Panc1 (cell line): ENCODE measurements around the gene GNG14. TPM values are rescaled to one million over a fixed set of nuclear protein-coding genes. Genes with fewer than 3 reads are reported as not detected.
"Not testable (repeated sequence)": the region's sequence is repeated elsewhere in the genome, so short reads cannot be mapped to it uniquely, and the experiment has no call there.

ENCODE experiments used
- ATAC-seq: fragments of 200-7000 bp; cut with Tn5 transposase; 2 replicates; pipeline ENCODE4 v1.9.1; 2020; ENCODE audit warnings: mild to moderate bottlenecking, moderate library complexity
- BruUV-seq: library from RNA; stranded (reverse); fragments of 400-500 nt; replicated peaks from 2 replicates; lab custom pipeline; 2021; lab: Mats Ljungman, UMichigan
- CTCF ChIA-PET: fragments of 300-600 bp; sonication (Branson Sonifier 250); formaldehyde crosslinking; loops from one replicate; lab custom pipeline; 2022; ENCODE audit warnings: antibody characterized with exemption; lab: Charles Lee
- POLR2A ChIA-PET: fragments of 300-600 bp; sonication (Branson Sonifier 250); formaldehyde crosslinking; loops from one replicate; lab custom pipeline; 2022; ENCODE audit warnings: antibody characterized with exemption; lab: Charles Lee
- DNase-seq: peaks from one replicate; pipeline ENCODE4 v3.0.0-alpha.2; 2010; ENCODE audit warnings: low read depth, low spot score
- H3K27ac ChIP-seq: 2 replicates; pipeline ENCODE4 v1.5.1; 2011; ENCODE audit warnings: mild to moderate bottlenecking, low read length, inconsistent platforms
- H3K27me3 ChIP-seq: fragments of 200-500 bp; sonication (Bioruptor generic); 2 replicates; pipeline ENCODE4 v1.6.0; 2014; ENCODE audit warnings: low read length, inconsistent platforms; ENCODE audit not compliant: control insufficient read depth, insufficient read depth
- H3K36me3 ChIP-seq: fragments of 200-500 bp; sonication (Bioruptor generic); 2 replicates; pipeline ENCODE4 v1.5.1; 2014; ENCODE audit warnings: inconsistent platforms, mild to moderate bottlenecking, low read length, moderate library complexity; ENCODE audit not compliant: control insufficient read depth, insufficient read depth
- H3K4me1 ChIP-seq: 2 replicates; pipeline ENCODE4 v1.5.1; 2011; ENCODE audit warnings: inconsistent platforms, mild to moderate bottlenecking, low read length, moderate library complexity; ENCODE audit not compliant: control insufficient read depth, insufficient read depth
- H3K4me3 ChIP-seq, 2 experiments: 2 replicates each; pipeline ENCODE4 v1.5.1; 2011 to 2012; ENCODE audit warnings: low read depth in 2 of 2, low read length in 2 of 2, mild to moderate bottlenecking in 2 of 2, inconsistent platforms in 1 of 2, moderate library complexity in 1 of 2
- H3K9me3 ChIP-seq: fragments of 200-500 bp; sonication (Bioruptor generic); 2 replicates; pipeline ENCODE4 v1.5.1; 2014; ENCODE audit warnings: low read depth, mild to moderate bottlenecking, inconsistent platforms, low read length, moderate library complexity; ENCODE audit not compliant: control insufficient read depth, insufficient read depth
- CTCF ChIP-seq: fragments of 450-650 bp; IDR thresholded peaks from 2 replicates; pipeline ENCODE4 v1.5.1; 2017; ENCODE audit warnings: mild to moderate bottlenecking
- POLR2AphosphoS5 ChIP-seq: IDR thresholded peaks from 2 replicates; pipeline ENCODE4 v1.6.1; 2012; ENCODE audit warnings: mild to moderate bottlenecking, low read depth, low read length, moderate library complexity
- REST ChIP-seq, 2 experiments: IDR thresholded peaks; 2 replicates each; pipeline ENCODE4 v1.6.1; 2011 to 2012; ENCODE audit warnings: low read depth in 2 of 2, control low read depth in 1 of 2, low read length in 1 of 2, mild to moderate bottlenecking in 1 of 2, moderate library complexity in 1 of 2; ENCODE audit not compliant: insufficient read depth in 1 of 2
- SIN3A ChIP-seq: IDR thresholded peaks from 2 replicates; pipeline ENCODE4 v1.6.1; 2012; ENCODE audit warnings: low read depth, mild to moderate bottlenecking, low read length, moderate library complexity, borderline replicate concordance; ENCODE audit not compliant: insufficient read depth
- TCF7L2 ChIP-seq: IDR thresholded peaks from 2 replicates; pipeline ENCODE4 v1.6.1; 2011; ENCODE audit warnings: mild to moderate bottlenecking, low read depth, low read length, inconsistent platforms
- in situ Hi-C: cut with HindIII; loops from 2 replicates; pipeline ENCODE4 v1.10.0; 2016; ENCODE audit warnings: low sequenced_read_pairs, low pct_unique_long_range_greater_than_20kb
- intact Hi-C: fragments of 100-400 bp; cut with micrococcal nuclease; formaldehyde crosslinking; loops from one replicate; pipeline ENCODE4 v1.10.0; 2022; ENCODE audit not compliant: unreplicated experiment
- total RNA-seq: library from RNA; stranded (reverse); gene quantifications from one replicate; pipeline ENCODE4 v1.2.1, GENCODE V29; 2021; ENCODE audit not compliant: unreplicated experiment

Gene GNG14
- total RNA-seq, 1 experiment from 2014 or later = not detected

GRCh38 chr19:12712077-12712476, 24.3 kb downstream of the GNG14 start:
- intact Hi-C loops, H3K4me1 ChIP-seq, H3K27me3 ChIP-seq, CTCF ChIA-PET, ATAC-seq, H3K27ac ChIP-seq, POLR2A ChIA-PET, H3K36me3 ChIP-seq, H3K9me3 ChIP-seq, H3K4me3 ChIP-seq, in situ Hi-C loops, DNase-seq, BruUV-seq: not testable (repeated sequence)
- TF ChIP-seq CTCF = peak; percentile 34

- H3K27ac ChIP-seq, intact Hi-C loops, H3K4me3 ChIP-seq, H3K27me3 ChIP-seq, ATAC-seq, H3K36me3 ChIP-seq, in situ Hi-C loops, DNase-seq, H3K9me3 ChIP-seq, POLR2A ChIA-PET, BruUV-seq, H3K4me1 ChIP-seq: not testable (repeated sequence)
- CTCF ChIA-PET = interaction anchor here (1.2 kb wide), 1 partner anchor 77 kb away, joined by 4 read pairs; no protein-coding TSS in a partner anchor
These were observed 25.5 kb downstream of the GNG14 start for GRCh38 chr19:12713304-12713703.

- no peak for TF ChIP-seq REST (IDR thresholded peaks at IDR 0.05; ENCODE audit: insufficient read depth in 1 of 2, low read depth in 2 of 2, low read length in 1 of 2)
- TF ChIP-seq TCF7L2 = no peak
- no peak for TF ChIP-seq CTCF
- no peak for TF ChIP-seq SIN3A
- TF ChIP-seq POLR2AphosphoS5 = no peak
- ChIA-PET POLR2A (no interaction called here), CTCF (no interaction called here)
- Histone ChIP-seq H3K9me3 (no peaks in the 10 kb centered on the region), H3K27ac (no peak overlapping the region), H3K4me1 (no peaks in the 10 kb centered on the region), H3K4me3 (no peak overlapping the region), H3K27me3 (no peaks in the 10 kb centered on the region), H3K36me3 (peaks cover 8% of the 10 kb centered on the region)
- BruUV-seq = no TSS peak
- no peak for DNase-seq
- ATAC-seq = no peak
- intact Hi-C loops (no loop called here), in situ Hi-C loops (no loop called here)
These were observed 27.3 kb downstream of the GNG14 start for GRCh38 chr19:12715102-12715501.
